ENCODE data around the gene IZUMO1. TPM values are rescaled to one million over a fixed set of nuclear protein-coding genes. Genes with fewer than 3 reads are reported as not detected.

Gene IZUMO1
- total and polyA plus RNA-seq, 2 experiments from 2014 or later = not detected

- Histone ChIP-seq H3K9me3 (ENCODE audit: low read depth) (no peaks in the 10 kb centered on the region), H3K9me2 (ENCODE audit: insufficient read depth) (no peaks in the 10 kb centered on the region), H3K4me1 (ENCODE audit: insufficient read depth) (no peaks in the 10 kb centered on the region), H3F3A (ENCODE audit: insufficient read depth) (no peaks in the 10 kb centered on the region), H3K27ac (no peak overlapping the region), H3K79me2 (ENCODE audit: insufficient read depth) (no peaks in the 10 kb centered on the region), H3K36me3 (ENCODE audit: low read depth) (no peaks in the 10 kb centered on the region), H4K20me1 (ENCODE audit: insufficient read depth) (no peaks in the 10 kb centered on the region), H3K27me3 (replicated peaks; ENCODE audit: insufficient read depth) (no peaks in the 10 kb centered on the region; the same call in 1 of the 2 replicates), H2AFZ (no peak overlapping the region), H3K4me2 (ENCODE audit: unreplicated experiment) (no peak overlapping the region), H3K4me3 (no peak overlapping the region), H3K9ac (no peak overlapping the region)
- 6 to 9% methylated on average over 1 of the region's 1 CpG for WGBS, 2 experiments (ENCODE audit: low coverage in 1 of 2, low lambda C conversion rate in 2 of 2, missing lambda C conversion rate in 2 of 2)
- no peak for TF ChIP-seq EZH2phosphoT487 (IDR thresholded peaks at IDR 0.05; ENCODE audit: insufficient read depth, low read depth)
- TF ChIP-seq EZH2 (IDR thresholded peaks at IDR 0.05; ENCODE audit: insufficient read depth, poor library complexity, severe bottlenecking) = no peak
- no peak for DNase-seq
- in situ Hi-C loops (cut with MboI) = no loop called here
Observed at GRCh38 chr19:48779636-48780035, 32.9 kb upstream of the IZUMO1 start.

- DNase-seq = no peak
- Histone ChIP-seq H3K9me2 (ENCODE audit: insufficient read depth) (no peaks in the 10 kb centered on the region), H3K27me3 (replicated peaks; ENCODE audit: insufficient read depth) (no peaks in the 10 kb centered on the region), H3K4me1 (ENCODE audit: insufficient read depth) (no peaks in the 10 kb centered on the region), H3K36me3 (ENCODE audit: low read depth) (no peaks in the 10 kb centered on the region), H3K79me2 (ENCODE audit: insufficient read depth) (no peaks in the 10 kb centered on the region), H3K4me3 (no peak overlapping the region), H3K27ac (no peak overlapping the region), H3K9ac (no peak overlapping the region), H3F3A (ENCODE audit: insufficient read depth) (no peaks in the 10 kb centered on the region), H3K4me2 (ENCODE audit: unreplicated experiment) (no peak overlapping the region), H4K20me1 (ENCODE audit: insufficient read depth) (no peaks in the 10 kb centered on the region), H2AFZ (no peak overlapping the region), H3K9me3 (ENCODE audit: low read depth) (no peaks in the 10 kb centered on the region)
- in situ Hi-C loops (cut with MboI) = no loop called here
- TF ChIP-seq EZH2phosphoT487 (IDR thresholded peaks at IDR 0.05; ENCODE audit: insufficient read depth, low read depth) (no peak), EZH2 (IDR thresholded peaks at IDR 0.05; ENCODE audit: insufficient read depth, poor library complexity, severe bottlenecking) (no peak)
- WGBS, 2 experiments (ENCODE audit: low coverage in 1 of 2, low lambda C conversion rate in 2 of 2, missing lambda C conversion rate in 2 of 2) = 79 to 84% methylated on average over 9 to 12 of the region's 12 CpGs
Observed at GRCh38 chr19:48777720-48778119, 31.0 kb upstream of the IZUMO1 start.

- Histone ChIP-seq H4K20me1 (ENCODE audit: insufficient read depth) (no peaks in the 10 kb centered on the region), H3K9me3 (ENCODE audit: low read depth) (no peaks in the 10 kb centered on the region), H3K27me3 (replicated peaks; ENCODE audit: insufficient read depth) (no peaks in the 10 kb centered on the region), H2AFZ (no peak overlapping the region), H3K9ac (no peak overlapping the region), H3K27ac (no peak overlapping the region), H3F3A (ENCODE audit: insufficient read depth) (no peaks in the 10 kb centered on the region), H3K4me2 (ENCODE audit: unreplicated experiment) (no peak overlapping the region), H3K4me1 (ENCODE audit: insufficient read depth) (no peaks in the 10 kb centered on the region), H3K36me3 (ENCODE audit: low read depth) (no peaks in the 10 kb centered on the region), H3K9me2 (ENCODE audit: insufficient read depth) (no peaks in the 10 kb centered on the region), H3K4me3 (no peak overlapping the region), H3K79me2 (ENCODE audit: insufficient read depth) (no peaks in the 10 kb centered on the region)
- 91 to 92% methylated on average over 5 of the region's 5 CpGs for WGBS, 2 experiments (ENCODE audit: low coverage in 1 of 2, low lambda C conversion rate in 2 of 2, missing lambda C conversion rate in 2 of 2)
- TF ChIP-seq EZH2phosphoT487 (IDR thresholded peaks at IDR 0.05; ENCODE audit: insufficient read depth, low read depth) = no peak
- TF ChIP-seq EZH2 (IDR thresholded peaks at IDR 0.05; ENCODE audit: insufficient read depth, poor library complexity, severe bottlenecking) = no peak
- in situ Hi-C loops (cut with MboI) = no loop called here
- DNase-seq = no peak
Observed at GRCh38 chr19:48777139-48777538, 30.4 kb upstream of the IZUMO1 start.

GRCh38 chr19:48772503-48772953 lies 25.8 kb upstream of the IZUMO1 start:
- 52 to 54% methylated on average over 13 of the region's 13 CpGs for WGBS, 2 experiments (ENCODE audit: low coverage in 1 of 2, low lambda C conversion rate in 2 of 2, missing lambda C conversion rate in 2 of 2)
- peak; percentile 29 for DNase-seq
- no peak overlapping the region for H2AFZ ChIP-seq

More at GRCh38 chr19:48772503-48772953, 25.8 kb upstream of the IZUMO1 start:
- no peaks in the 10 kb centered on the region for H3K9me3 ChIP-seq (ENCODE audit: low read depth)
- no peaks in the 10 kb centered on the region for H3K36me3 ChIP-seq (ENCODE audit: low read depth)
- no peak overlapping the region for H3K9ac ChIP-seq
- H3F3A ChIP-seq (ENCODE audit: insufficient read depth) = no peaks in the 10 kb centered on the region
- no peaks in the 10 kb centered on the region for H3K4me1 ChIP-seq (ENCODE audit: insufficient read depth)
- no peak overlapping the region for H3K27ac ChIP-seq
- H3K9me2 ChIP-seq (ENCODE audit: insufficient read depth) = no peaks in the 10 kb centered on the region
- H3K79me2 ChIP-seq (ENCODE audit: insufficient read depth) = no peaks in the 10 kb centered on the region
- H3K27me3 ChIP-seq (replicated peaks; ENCODE audit: insufficient read depth) = no peaks in the 10 kb centered on the region; the same call in none of the 2 replicates
- H4K20me1 ChIP-seq (ENCODE audit: insufficient read depth) = no peaks in the 10 kb centered on the region
- no peak for TF ChIP-seq EZH2phosphoT487 (IDR thresholded peaks at IDR 0.05; ENCODE audit: insufficient read depth, low read depth)
- no peak for TF ChIP-seq EZH2 (IDR thresholded peaks at IDR 0.05; ENCODE audit: insufficient read depth, poor library complexity, severe bottlenecking)
- H3K4me2 ChIP-seq (ENCODE audit: unreplicated experiment) = no peak overlapping the region
- in situ Hi-C loops (cut with MboI) = no loop called here
- no peak overlapping the region for H3K4me3 ChIP-seq

Measured in GM23248 (cell line).